Ovary (tissue), 3 donors: Measurements from ENCODE around the gene RBX1.

ENCODE experiments used
- CTCF ChIP-seq, 3 donors: fragments of 450-650 bp in 2 of 3; fragments of 200-600 bp in 1 of 3; IDR thresholded peaks; one replicate each; pipeline versions ENCODE4 v1.5.1 to v1.8.0; 2016 to 2022; ENCODE audit warnings: antibody characterized with exemption in 3 of 3, mild to moderate bottlenecking in 1 of 3
- EP300 ChIP-seq: sonication (generic); formaldehyde crosslinking; IDR thresholded peaks from one replicate; pipeline ENCODE4 v1.6.1; 2017; ENCODE audit warnings: antibody characterized with exemption
- POLR2A ChIP-seq: fragments of 450-650 bp; IDR thresholded peaks from one replicate; pipeline ENCODE4 v1.6.1; 2017; ENCODE audit warnings: antibody characterized with exemption, mild to moderate bottlenecking, moderate library complexity
- donor health status: DM: no; HTN: no; CAD: no.

- no peak for TF ChIP-seq CTCF (IDR thresholded peaks at IDR 0.05)
- no peak for TF ChIP-seq EP300
- TF ChIP-seq POLR2A = no peak
Measured at GRCh38 chr22:40975366-40975765, 24.2 kb downstream of the RBX1 start.
